Neural cell (in vitro differentiated cells): ENCODE measurements around the gene APC.

Experiments used
- CTCF ChIP-seq: fragments of 450-650 bp; IDR thresholded peaks from 2 replicates; pipeline ENCODE4 v1.5.1; 2014; ENCODE audit warnings: antibody characterized with exemption, mild to moderate bottlenecking, moderate library complexity; ENCODE audit not compliant: poor library complexity, severe bottlenecking
- EZH2 ChIP-seq: fragments of 200-600, 300-800 bp; shearing (Covaris generic), sonication (generic); IDR thresholded peaks from 2 replicates; pipeline ENCODE4 v1.6.1; 2014; ENCODE audit warnings: antibody characterized with exemption, low read length, borderline replicate concordance, mild to moderate bottlenecking; ENCODE audit not compliant: insufficient read depth, poor library complexity, severe bottlenecking
- POLR2AphosphoS5 ChIP-seq: IDR thresholded peaks from 2 replicates; pipeline ENCODE4 v1.6.1; 2012
- TAF1 ChIP-seq: IDR thresholded peaks from 2 replicates; pipeline ENCODE4 v1.6.1; 2012; ENCODE audit warnings: low read depth

- no peak for TF ChIP-seq TAF1
- TF ChIP-seq CTCF = no peak
- TF ChIP-seq EZH2 = no peak
- TF ChIP-seq POLR2AphosphoS5 = no peak
Measured at GRCh38 chr5:112693301-112693700, 44.4 kb upstream of the APC start.
